GM21381 (cell line): Measurements from ENCODE around the gene STIM2.

Source experiments
- ATAC-seq: cut with Tn5 transposase; IDR thresholded peaks from one replicate; pipeline ENCODE4 v1.9.1; 2021; ENCODE audit warnings: mild to moderate bottlenecking, moderate library complexity; ENCODE audit not compliant: unreplicated experiment

The STIM2 gene

DNA sequence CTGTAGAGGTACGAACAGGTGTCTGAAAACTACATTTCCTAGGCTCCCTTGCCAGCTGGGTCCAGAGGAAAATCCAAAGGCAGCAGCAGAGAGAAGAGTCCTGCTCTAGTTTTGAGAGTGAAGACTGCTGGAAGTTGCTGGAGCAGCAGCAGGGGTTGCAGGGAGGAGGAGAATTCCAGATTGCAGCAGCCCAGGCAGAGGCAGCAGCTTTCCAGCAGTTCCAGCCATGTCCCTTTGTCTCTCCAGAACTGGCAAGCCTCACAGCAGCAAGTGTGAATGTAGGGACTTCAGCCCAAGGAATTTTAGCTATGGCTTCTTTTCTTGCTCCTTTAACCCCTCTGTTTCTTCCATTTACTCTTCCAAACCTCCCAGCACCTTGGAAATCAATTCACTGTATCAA lies 24.1 kb upstream of the STIM2 start:
- no peak for ATAC-seq

DNA sequence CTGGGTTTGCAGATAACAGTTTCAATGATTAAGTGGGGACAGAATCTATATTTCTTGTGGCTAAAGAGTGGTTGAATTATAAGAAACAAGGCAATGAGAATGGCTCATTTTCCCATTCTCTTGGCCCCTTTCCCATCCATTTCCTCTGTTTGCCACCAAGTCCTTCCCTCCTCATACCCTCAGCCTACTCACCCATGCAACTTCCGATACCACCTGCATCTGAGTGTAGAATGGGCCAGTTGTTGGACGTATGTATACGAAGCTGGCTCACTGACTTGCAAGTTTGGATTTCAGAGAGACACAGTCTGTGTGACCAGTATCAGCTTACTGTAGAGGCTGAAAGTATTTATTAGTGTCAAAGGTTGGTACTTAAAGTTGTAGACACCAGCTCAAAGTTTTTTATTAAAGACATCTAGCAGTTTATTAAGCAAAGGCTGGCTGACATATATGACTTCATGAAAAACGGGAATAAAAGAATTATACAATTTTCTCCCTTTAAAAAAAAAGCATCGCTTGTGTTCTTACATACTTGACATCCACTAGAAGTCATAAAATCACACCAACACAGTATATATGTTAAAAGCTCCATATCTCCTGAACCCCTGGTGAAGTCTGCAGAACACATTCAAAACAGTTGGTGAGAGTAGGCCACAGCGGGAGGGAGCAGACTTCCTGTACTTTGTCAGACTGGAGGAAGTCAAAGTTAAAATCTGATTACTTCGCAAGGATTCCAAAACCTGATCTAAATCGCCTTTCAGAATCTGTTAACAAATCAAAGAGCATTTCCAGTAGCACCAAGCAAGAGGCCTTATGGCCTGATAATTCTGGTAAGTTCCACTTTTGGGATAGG lies 22.4 kb upstream of the STIM2 start:
- no peak for ATAC-seq

DNA sequence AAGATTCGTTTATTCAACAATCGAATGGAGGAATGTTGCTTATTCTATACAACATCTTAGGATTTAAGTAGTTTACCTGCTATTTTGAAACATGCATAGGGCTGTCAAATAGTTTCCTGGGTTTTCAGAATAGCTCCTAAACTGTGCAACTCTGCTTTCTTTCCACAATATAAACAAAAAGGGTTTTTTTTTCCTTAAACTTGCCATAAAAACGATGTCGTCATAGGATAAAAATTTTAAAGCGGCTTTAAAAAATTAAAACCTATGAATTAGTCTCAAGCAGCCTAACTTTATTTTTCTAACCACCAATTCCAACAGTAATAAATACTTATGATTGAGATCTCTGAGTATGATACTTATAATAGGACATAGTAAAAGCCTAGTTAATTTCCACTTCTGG lies 21.6 kb upstream of the STIM2 start:
- no peak for ATAC-seq

DNA sequence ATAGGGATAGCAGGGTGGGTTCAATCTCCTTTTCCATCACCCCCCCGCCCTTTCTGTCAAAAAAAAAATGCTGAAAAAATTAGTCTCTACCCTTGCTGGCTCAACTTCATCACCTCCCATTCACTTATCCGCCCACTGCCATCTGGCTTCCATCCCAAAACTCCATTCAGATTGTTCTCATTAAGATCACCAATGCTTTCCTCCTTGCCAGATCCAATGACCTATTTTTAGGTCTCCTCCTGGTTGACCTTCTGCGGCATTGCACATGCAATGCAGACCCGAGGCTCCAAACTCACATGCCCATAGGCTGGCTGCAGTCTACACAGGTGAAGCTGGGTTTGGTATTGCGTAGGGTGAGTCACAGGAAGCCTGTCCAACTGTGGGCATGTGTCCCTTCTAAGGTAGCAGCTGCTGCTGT lies 21.1 kb upstream of the STIM2 start:
- ATAC-seq = no peak

DNA sequence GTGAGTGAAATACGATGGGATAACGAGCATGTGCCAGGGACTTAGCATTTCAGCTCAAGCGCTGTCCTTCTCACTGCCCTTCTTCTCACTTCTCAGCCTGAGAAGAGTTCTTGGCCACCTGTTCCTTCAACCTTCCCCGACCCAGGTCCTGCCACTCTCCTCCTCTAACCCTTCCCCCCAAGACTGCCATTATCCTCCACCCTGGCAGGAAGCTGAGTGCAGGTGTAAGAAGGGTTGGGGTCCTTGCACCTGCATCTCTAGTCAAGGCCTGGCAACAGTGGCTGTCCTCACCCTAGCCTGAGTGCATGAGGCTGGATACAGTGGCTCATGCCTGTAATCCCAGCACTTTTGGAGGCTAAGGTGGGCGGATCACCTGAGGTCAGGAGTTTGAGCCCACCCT lies 19.9 kb upstream of the STIM2 start:
- ATAC-seq = no peak

DNA sequence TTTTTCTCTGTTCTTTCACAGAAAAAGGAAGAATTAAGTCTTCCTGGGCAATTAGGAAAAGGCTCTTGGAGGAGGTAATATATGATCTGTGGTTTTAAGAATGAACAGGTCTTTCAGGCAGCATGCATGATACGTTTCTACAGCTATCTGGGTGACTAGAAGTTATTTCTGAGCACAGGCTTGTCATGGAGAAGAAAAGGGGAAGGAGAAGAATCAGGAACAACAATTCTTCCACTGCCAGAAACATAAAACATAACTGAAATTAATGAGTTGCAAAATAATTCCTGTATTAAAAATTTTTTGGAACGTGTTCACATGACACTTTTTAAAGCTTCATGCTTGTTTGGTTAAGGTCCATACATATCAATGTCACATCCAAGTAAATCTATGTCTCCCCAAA lies 17.7 kb upstream of the STIM2 start:
- no peak for ATAC-seq

DNA sequence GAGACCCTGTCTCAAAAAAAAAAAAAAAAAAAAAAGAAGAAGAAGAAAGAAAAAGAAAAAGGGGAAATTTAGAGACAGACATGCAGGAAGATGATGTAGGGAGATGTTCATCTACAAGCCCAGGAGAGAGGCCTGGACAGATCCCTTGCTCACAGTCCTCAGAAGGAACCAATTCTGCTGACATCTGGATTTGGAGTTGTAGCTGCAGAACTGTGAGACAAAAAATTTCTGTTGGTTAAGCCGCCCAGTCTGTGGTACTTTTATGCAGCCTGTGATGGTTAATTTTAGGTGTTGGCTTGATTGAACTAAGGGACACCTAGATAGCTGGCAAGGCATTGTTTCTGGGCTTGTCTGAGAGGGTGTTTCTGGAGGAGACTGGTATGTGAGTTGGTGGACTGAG lies 10.1 kb upstream of the STIM2 start:
- ATAC-seq = no peak

DNA sequence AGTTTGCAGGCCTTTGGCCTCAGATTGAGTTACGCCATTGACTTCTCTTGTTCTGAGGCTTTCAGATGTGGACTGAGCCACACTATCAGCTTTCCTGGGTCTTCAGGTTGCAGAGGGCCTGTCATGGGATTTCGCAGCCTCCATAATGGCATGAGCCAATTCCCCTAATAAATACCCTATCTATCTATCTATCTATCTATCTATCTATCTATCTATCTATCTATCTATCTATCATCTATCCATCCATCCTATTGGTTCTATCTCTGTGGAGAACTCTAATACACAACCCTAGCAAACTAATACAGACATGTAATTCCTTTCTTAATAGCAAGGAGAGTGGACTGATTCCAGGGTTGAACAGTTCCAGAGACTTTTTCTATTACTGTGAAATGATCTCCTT lies 9.5 kb upstream of the STIM2 start:
- ATAC-seq = no peak

DNA sequence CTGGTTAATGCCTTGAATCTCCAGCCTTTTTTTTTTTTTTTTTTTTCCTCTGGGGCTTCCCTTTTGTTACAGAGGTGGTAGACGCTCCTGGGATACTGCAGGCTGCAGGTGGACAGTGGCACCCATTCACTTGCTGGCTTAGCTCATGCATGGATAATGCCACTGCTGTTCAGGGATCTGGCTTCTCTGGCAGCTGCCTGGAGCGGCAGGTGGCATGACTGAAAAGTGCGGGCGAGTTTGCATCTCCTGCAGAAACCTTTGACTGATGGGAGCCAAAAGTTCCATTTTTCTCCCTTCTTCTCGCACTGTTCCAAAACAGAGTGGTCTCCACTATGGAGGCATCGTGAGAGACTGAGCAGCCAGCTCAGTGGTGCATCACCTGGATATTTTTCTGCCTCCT lies 5.9 kb upstream of the STIM2 start:
- ATAC-seq = no peak

DNA sequence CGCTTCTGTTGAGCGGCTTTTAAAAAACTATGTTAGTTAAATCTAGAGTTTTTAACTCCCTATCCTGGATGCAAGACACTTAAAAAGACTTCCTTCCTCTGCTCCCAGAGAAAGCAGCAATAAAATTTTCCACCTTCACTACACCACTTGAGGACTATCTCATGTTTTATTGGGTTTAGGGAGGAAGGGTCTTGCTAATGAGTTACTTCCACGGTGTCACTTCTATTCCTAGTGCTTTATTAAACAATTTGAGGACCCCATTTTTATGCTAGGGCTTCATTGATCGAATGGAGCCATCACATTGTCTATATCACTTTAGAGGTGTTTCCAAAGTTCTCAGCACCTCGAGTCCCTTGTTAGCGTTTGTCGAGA lies 3.7 kb upstream of the STIM2 start:
- no peak for ATAC-seq

DNA sequence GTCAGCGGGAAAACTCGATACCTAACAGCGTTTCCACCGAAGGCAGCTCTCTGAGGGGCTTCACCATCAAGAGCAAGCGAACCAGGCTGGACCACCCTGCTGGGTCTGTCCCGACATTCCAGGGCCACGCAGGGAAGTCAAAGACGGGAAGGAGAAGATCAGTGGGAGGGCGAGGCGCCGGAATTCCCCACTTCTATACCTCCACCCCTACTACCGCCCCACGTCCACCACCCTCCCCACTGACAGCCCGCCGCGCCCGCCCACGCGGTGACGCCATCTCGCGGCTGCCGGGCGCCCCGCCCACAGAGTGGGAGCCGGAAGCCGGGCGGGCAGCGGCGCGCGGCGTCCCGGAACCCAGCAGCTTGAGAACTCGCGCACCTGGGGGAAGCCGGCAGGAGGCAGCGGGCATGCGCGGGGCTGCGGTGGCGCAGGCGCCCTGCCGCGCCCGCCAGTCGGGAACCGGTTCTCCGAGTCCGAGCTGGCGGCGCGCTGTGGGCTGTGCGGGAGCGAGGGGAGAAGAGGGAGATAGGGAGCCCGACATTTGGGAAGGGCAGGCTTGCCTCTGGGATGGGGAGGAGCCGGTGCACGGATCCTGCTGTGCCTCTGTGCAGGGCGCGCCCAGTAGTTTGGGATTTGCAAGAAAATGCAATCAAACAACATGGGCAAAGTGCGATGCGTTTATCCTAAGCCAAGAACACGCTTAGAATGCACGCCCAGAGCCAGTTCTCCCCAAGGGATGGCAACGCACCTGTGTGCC lies 3.2 kb upstream of the STIM2 start:
- ATAC-seq = peak; percentile 57

DNA sequence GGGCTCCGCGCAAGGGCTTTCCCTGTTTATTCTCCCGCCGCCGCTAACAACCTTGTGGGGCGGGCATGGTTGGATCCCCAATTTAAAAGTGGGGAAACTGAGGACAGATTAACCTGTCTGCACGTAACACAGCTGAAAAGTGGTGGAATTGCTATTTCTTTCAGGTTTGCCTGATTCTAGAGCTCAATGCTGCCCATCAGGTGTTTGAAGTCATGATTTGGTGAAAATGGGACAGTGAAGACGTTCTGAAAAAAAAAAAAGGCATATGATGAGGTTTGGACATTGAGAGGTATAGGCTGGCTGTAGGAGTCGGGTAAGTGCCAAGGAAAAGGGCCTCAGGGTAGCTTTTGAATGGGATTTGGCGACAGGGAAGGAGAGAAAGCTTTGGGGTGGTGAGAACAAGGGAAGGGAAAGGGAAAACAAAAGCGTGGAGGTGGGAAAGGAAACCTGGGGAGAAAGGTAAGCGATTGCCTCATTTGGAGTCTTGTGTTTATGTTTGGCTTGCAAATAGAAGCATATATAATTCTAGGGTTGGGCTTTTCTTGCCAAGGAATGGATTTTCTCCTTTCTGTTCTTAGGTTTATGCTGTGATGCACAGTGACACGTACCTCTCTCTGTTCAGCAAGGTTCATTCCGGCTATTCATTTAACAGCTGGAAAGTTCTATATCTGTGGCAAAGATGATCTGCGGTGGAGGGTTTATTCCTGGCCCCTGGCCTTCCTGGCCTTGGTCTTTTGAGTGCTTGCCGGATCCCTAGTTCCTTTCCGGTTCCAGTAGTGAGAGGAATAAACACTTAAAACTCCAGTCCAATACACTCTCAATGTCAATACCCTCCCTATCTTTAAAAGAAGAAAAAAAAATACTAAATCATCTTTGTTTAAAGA lies 2.4 kb upstream of the STIM2 start:
- no peak for ATAC-seq

DNA sequence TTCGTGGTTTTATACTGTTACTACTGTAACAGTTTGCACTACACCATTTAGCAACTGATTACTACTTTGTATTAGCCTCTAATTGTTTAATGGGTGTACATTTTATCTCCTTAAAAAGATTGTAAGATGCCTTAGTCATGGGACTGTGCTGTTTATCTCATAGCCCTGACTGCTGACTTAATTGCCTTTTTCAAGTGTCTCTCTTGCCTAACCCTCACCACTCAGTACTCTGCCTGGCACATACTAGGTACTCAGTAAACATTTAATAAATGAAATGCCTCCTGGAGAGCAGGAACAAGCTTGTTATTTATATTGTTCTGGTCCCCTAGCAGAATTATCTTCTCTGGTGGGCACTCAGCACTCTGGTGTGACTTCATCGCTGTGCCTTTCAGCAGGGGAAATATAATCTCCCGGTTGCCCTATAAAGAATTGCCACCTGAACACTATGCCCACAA lies 1.7 kb upstream of the STIM2 start:
- no peak for ATAC-seq

DNA sequence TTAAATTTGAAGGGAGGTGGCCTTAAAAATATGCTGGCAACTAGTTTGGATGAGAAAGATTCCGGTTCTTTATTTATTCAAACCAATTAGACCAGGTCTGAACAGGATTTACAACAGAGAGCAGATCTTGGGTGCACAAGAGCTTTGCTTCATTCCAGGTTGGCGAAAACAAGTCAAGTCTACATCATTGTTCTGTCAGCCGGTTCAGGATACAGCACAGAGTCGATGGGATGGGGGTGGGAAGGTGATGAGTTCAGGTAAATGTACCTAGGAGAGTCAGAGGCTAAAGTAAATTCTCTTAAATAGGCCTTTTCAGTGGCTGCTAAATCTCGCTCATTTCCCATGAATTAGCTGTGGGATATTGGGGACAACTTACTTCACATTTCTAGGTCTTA lies 882 bp upstream of the STIM2 start:
- no peak for ATAC-seq

DNA sequence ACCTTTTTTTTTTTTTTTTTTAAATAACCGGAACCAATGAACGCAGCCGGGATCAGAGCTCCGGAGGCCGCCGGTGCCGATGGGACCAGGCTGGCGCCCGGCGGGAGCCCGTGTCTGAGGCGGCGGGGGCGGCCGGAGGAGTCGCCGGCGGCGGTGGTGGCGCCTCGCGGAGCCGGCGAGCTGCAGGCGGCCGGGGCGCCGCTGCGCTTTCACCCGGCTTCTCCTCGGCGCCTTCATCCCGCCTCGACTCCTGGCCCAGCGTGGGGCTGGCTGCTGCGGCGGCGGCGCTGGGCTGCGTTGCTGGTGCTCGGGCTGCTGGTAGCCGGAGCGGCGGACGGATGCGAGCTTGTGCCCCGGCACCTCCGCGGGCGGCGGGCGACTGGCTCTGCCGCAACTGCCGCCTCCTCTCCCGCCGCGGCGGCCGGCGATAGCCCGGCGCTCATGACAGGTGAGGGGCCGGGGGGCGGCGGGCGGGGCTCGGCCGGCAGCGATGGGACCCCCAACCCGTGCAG lies 337 bp downstream of the STIM2 start:
- peak; percentile 25 for ATAC-seq

DNA sequence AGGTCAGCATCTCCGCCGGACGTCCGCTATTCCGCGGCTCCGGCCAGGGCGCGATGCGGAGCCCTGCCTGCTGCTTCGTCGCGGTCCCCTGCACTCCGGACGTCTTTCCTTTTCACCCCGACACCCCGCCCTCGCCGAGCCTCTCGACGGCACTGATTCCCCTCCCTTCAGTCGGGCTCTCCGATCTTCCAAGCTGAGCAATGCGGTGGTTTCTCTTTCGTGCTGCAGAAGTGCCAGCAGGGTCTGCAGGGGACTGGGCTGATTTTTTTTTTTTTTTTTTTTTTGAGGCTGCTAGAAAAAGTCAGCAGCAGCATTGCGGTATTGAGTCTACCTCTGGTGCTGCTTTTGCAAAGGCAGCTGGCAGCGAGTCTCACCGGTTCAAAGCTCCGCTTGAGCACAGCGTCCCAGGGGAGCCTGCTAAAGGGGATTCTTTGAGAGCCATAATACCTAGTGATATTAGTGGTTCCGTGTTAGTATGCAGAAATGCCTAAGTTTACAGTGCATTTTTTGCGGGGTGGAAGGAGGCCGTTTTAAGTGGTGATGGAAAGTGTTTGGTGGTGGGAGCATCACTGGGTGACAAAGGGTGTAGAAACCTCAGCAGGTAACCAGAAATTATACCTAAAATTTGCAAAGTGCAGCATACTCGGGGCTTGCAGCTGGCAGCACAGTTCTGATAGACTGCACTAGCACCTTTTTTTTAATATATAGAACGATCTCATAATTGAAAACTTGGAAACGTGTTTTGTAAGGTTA lies 969 bp downstream of the STIM2 start:
- peak; percentile 35 for ATAC-seq

DNA sequence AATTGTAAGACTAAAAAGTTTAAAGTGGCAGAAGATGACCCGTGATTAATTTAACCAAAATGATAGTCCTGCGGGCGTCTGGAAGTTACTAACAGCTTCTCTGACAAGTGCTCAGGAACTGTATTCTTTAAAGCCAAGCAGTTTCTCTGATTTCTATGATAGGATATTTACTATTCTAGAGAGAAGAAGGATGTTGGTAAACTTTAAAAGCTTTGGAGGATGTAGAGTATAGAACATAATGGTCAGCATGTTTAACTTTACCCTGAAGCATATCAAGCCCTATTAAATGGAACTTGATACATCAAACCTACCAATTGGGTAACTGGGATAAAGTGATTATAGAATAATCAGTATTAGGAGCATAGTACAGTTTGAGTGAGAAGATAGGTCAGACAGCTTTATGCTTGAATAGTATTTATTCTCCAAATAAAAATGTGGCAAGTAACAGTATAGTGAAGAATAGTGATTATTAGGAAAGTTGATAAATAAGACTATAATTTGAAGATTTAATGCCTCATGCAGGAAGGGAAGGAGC lies 1.8 kb downstream of the STIM2 start:
- ATAC-seq = no peak

DNA sequence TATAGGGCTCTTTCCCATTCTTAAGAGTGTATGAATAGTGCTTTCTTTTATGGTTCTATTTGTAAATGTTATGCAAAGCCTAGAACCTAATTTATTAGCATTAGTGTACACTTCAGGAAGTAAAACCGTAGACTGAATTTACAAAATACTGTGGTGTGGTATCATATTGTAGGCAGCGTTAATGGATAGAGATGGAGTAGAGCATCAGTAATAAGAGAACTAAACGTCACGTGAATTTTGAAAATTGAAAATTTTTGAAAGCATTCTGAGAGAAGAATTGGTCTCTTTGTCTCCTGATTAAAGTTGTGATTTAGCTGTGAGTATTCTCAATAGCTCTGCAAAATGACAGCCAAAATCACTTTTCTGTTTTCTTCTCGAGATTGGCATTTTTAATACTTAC lies 2.9 kb downstream of the STIM2 start:
- no peak for ATAC-seq

DNA sequence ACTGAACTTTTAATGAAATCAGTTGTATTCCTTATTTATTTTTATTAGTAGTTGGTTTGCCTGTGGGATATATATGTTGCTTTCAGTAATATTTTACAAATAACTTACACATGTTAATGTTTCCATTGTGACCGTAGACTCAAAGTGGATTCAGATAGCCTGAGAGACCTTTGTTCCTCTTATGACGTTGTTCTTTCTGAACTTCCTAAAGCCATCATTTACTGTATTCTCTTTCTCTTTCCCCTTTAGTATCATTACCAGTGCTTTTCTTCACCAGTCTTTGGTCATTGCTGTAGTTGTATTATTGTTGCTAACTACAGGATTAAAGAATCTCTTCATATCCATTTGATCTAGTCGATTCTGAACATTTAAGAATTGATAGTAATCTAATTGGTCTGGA lies 4.3 kb downstream of the STIM2 start:
- no peak for ATAC-seq

DNA sequence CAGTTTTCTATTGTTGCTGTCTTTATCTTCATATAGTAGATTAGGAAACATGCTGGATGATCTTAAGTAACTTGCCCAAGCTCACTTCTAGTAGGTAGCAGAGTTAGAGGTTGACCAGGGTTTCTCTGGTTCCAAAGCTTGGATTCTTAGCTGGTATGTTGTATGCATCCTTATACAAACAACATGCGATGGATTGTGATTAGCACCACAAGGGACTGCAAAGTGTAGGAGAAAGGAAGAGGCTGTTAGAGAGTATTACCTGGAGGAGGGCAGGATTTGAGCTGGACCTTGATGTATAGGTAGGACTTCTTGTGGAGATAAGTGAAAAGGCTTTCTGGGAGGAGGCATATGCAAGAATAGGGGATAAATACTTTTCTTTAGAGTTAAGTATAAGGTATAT lies 5.6 kb downstream of the STIM2 start:
- no peak for ATAC-seq
